ENCODE measurements around the gene DDC. TPM values are rescaled to one million over a fixed set of nuclear protein-coding genes. Genes with fewer than 3 reads are reported as not detected.

Gene DDC
- total and polyA plus RNA-seq, 2 donors (not counting 1 experiment from before 2014, with no cell fraction given) = not detected

DNA sequence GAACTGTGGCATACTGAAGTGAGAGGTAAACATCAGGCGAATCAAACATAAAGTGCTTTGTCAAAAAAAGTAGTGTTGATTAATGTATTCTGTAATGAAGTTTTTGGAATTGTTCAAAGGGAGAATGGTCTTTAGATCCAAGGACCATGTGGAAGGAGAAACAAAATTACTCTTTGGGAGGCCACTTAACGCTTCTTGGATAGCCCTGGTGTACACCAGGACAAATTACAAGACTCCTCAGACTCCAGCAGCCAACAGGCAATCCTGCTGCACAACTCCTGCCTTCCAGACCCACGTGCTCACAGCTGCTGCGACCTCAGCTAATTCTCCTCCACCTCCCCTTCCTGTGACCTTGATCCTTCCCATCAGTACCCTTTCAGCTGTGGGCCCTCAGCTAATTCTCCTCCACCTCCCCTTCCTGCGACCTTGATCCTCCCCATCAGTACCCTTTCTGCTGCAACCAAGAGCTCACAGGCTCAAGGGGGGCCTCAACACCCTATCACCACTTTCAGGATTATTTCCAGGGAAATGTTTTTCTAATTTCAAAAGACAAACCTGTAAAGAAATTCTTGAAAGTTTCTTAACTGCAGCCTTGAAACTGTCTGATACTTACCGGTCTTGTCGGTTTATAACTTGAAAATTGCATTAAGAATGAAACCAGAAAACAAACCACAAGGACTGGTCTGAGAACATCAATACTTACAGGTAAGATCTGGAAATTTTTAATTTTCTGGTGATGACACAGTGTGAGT is 29.7 kb upstream of the DDC start:
- DNase-seq (no peak), ATAC-seq (ENCODE audit: low read depth) (no peak)
- Mint-ChIP-seq H3K4me3 (no peak overlapping the region), H3K9me3 (ENCODE audit: insufficient read depth) (no peaks in the 10 kb centered on the region), H3K27me3 (peaks cover 33% of the 10 kb centered on the region), H3K27ac (no peak overlapping the region), H3K4me1 (no peaks in the 10 kb centered on the region)
- no peaks in the 10 kb centered on the region for H3K36me3 ChIP-seq (replicated peaks in 1 of 2; ENCODE audit: control extremely low read depth in 1 of 2, control insufficient read depth in 1 of 2, extremely low read depth in 1 of 2, insufficient read depth in 2 of 2, low read length in 1 of 2)
- ChIA-PET CTCF (no interaction called here), POLR2A (no interaction called here)
- H3K9ac ChIP-seq (ENCODE audit: low read length) = no peak overlapping the region
- intact Hi-C loops (cut with micrococcal nuclease) = no loop called here
- no peak overlapping the region for H2AFZ ChIP-seq (ENCODE audit: insufficient read depth, low read depth, low read length, poor library complexity, severe bottlenecking)
- H3K27me3 ChIP-seq (replicated peaks in 1 of 4; ENCODE audit: control extremely low read depth in 1 of 4, control insufficient read depth in 3 of 4, insufficient read depth in 4 of 4, low read length in 3 of 4) = no peaks in the 10 kb centered on the region
- 74% methylated on average over 5 of the region's 7 CpGs for WGBS (ENCODE audit: insufficient coverage)
- TF ChIP-seq, protein P1, sequence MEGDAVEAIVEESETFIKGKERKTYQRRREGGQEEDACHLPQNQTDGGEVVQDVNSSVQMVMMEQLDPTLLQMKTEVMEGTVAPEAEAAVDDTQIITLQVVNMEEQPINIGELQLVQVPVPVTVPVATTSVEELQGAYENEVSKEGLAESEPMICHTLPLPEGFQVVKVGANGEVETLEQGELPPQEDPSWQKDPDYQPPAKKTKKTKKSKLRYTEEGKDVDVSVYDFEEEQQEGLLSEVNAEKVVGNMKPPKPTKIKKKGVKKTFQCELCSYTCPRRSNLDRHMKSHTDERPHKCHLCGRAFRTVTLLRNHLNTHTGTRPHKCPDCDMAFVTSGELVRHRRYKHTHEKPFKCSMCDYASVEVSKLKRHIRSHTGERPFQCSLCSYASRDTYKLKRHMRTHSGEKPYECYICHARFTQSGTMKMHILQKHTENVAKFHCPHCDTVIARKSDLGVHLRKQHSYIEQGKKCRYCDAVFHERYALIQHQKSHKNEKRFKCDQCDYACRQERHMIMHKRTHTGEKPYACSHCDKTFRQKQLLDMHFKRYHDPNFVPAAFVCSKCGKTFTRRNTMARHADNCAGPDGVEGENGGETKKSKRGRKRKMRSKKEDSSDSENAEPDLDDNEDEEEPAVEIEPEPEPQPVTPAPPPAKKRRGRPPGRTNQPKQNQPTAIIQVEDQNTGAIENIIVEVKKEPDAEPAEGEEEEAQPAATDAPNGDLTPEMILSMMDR (IDR thresholded peaks at IDR 0.05) = no peak
- TF ChIP-seq EZH2 (IDR thresholded peaks at IDR 0.05; ENCODE audit: borderline replicate concordance, insufficient read depth, low read depth, low read length, poor library complexity, severe bottlenecking) = no peak
- no peak overlapping the region for H3K27ac ChIP-seq (ENCODE audit: low read length in 2 of 2)
- H3K79me2 ChIP-seq (ENCODE audit: control insufficient read depth, insufficient read depth, low read length) = no peaks in the 10 kb centered on the region
- peaks cover 0 to 5% (median 0%) of the 10 kb centered on the region in 3 donors for H3K9me3 ChIP-seq (ENCODE audit: control extremely low read depth in 1 of 3, control insufficient read depth in 2 of 3, insufficient read depth in 1 of 3, low read length in 2 of 3)
- H3K4me3 ChIP-seq (ENCODE audit: control extremely low read depth in 1 of 5, extremely low read depth in 1 of 5, insufficient read depth in 1 of 5, low read depth in 2 of 5, low read length in 4 of 5) = no peak overlapping the region
- H3K4me2 ChIP-seq (replicated peaks; ENCODE audit: low read depth, low read length, poor library complexity, severe bottlenecking) = no peak overlapping the region
- H3K4me1 ChIP-seq (ENCODE audit: control insufficient read depth in 2 of 2, insufficient read depth in 2 of 2, low read length in 2 of 2) = no peaks in the 10 kb centered on the region
- H4K20me1 ChIP-seq (ENCODE audit: control insufficient read depth, insufficient read depth, low read length, poor library complexity, severe bottlenecking) = no peaks in the 10 kb centered on the region

DNA sequence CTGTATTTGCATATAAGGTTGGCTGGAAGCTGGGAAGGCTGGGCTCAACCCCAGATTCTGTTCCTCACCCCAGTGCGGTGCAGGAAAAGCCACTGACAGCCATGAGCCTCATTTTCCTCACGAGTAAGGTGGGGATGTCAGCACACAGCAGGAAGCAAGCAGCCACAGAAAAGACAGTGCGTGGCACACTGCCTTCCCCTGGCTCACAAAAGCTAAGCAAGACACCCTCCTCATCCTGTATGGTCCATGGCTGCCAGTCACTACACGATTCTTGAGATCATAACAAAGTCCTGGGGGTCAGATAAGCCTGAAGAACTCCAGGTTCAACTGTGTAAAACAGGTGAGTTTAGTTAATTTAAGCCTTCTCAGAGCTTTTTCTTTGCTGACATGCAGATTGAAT is 28.9 kb upstream of the DDC start:
- DNase-seq = no peak
- WGBS (ENCODE audit: insufficient coverage) = 37% methylated on average over 2 of the region's 4 CpGs
- H3K9me3 ChIP-seq (ENCODE audit: control extremely low read depth in 1 of 3, control insufficient read depth in 2 of 3, insufficient read depth in 1 of 3, low read length in 2 of 3) = peaks cover 0 to 5% (median 0%) of the 10 kb centered on the region in 3 donors
- H3K4me1 ChIP-seq (ENCODE audit: control insufficient read depth in 2 of 2, insufficient read depth in 2 of 2, low read length in 2 of 2) = no peaks in the 10 kb centered on the region
- intact Hi-C loops (cut with micrococcal nuclease) = no loop called here
- POLR2A ChIA-PET = no interaction called here
- H3K27me3 ChIP-seq (replicated peaks in 1 of 4; ENCODE audit: control extremely low read depth in 1 of 4, control insufficient read depth in 3 of 4, insufficient read depth in 4 of 4, low read length in 3 of 4) = no peaks in the 10 kb centered on the region
- H3K36me3 ChIP-seq (replicated peaks in 1 of 2; ENCODE audit: control extremely low read depth in 1 of 2, control insufficient read depth in 1 of 2, extremely low read depth in 1 of 2, insufficient read depth in 2 of 2, low read length in 1 of 2) = no peaks in the 10 kb centered on the region
- H3K79me2 ChIP-seq (ENCODE audit: control insufficient read depth, insufficient read depth, low read length) = no peaks in the 10 kb centered on the region
- no peak overlapping the region for H3K27ac Mint-ChIP-seq
- TF ChIP-seq, protein P1 (IDR thresholded peaks at IDR 0.05) = no peak
- no peak for TF ChIP-seq EZH2 (IDR thresholded peaks at IDR 0.05; ENCODE audit: borderline replicate concordance, insufficient read depth, low read depth, low read length, poor library complexity, severe bottlenecking)
- CTCF ChIA-PET = no interaction called here
- peaks cover 37% of the 10 kb centered on the region for H3K27me3 Mint-ChIP-seq
- no peak overlapping the region for H2AFZ ChIP-seq (ENCODE audit: insufficient read depth, low read depth, low read length, poor library complexity, severe bottlenecking)
- no peaks in the 10 kb centered on the region for H4K20me1 ChIP-seq (ENCODE audit: control insufficient read depth, insufficient read depth, low read length, poor library complexity, severe bottlenecking)
- no peak overlapping the region for H3K4me3 ChIP-seq (ENCODE audit: control extremely low read depth in 1 of 5, extremely low read depth in 1 of 5, insufficient read depth in 1 of 5, low read depth in 2 of 5, low read length in 4 of 5)
- no peak overlapping the region for H3K9ac ChIP-seq (ENCODE audit: low read length)
- no peaks in the 10 kb centered on the region for H3K9me3 Mint-ChIP-seq (ENCODE audit: insufficient read depth)
- no peak for ATAC-seq (ENCODE audit: low read depth)
- H3K4me1 Mint-ChIP-seq = no peaks in the 10 kb centered on the region
- no peak overlapping the region for H3K27ac ChIP-seq (ENCODE audit: low read length in 2 of 2)
- no peak overlapping the region for H3K4me3 Mint-ChIP-seq
- no peak overlapping the region for H3K4me2 ChIP-seq (replicated peaks; ENCODE audit: low read depth, low read length, poor library complexity, severe bottlenecking)
